ENCODE results near the gene LDLRAD4. TPM values are rescaled to one million over a fixed set of nuclear protein-coding genes. Genes with fewer than 3 reads are reported as not detected.
"Not testable (repeated sequence)": the region's sequence is repeated elsewhere in the genome, so short reads cannot be mapped to it uniquely, and the experiment has no call there.

Gene LDLRAD4
- total RNA-seq, 1 donor from 2014 or later = 34.5 TPM

DNA sequence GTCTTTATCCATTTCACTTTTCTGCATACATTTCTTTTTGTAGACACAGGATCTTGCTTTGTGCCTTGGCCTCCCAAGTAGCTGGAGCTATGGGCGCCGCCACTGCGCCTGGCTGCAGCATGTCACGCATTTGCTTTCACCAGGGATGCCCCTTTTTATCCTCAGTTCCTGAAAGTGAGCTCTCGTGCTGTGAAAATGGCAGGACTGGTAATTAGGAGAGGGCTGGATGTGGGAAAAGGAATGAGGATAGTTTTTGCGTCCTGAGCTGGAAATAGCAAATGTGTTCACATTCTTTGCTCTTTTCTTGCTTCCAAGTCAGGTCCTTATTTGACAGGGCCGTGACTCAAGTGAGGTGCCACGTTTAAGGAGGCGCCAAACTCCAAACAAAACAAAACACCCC, 104.6 kb downstream of the LDLRAD4 start:
- no peak for DNase-seq (ENCODE audit: low spot score)
- Mint-ChIP-seq H3K36me3 (ENCODE audit: low read depth) (peaks cover 3% of the 10 kb centered on the region), H3K4me3 (no peak overlapping the region), H3K9me3 (no peaks in the 10 kb centered on the region), H3K27ac (no peak overlapping the region), H3K27me3 (ENCODE audit: insufficient read depth) (no peaks in the 10 kb centered on the region), H3K4me1 (ENCODE audit: low read depth) (peaks cover 16% of the 10 kb centered on the region)
- intact Hi-C loops (cut with micrococcal nuclease) = no loop called here

DNA sequence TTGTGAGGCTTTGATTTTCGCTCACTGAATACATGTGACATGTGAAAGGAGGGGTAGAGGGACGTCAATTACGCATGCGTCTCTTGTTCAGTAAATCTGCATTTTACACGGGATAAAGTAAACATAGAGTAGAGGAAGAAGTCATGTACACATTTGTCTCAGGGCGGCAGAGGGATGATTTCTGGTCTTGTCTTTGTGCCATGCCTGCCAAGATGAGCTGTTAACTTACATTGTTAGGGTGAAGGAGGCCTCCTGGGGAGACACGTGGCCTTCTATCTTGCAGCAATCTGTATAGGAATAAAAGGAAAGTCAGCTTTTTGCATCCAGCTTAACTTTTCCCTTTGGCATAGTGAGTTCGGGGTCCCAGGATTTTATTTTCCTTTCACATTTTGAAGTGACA, 106.3 kb downstream of the LDLRAD4 start:
- Mint-ChIP-seq H3K4me3 (no peak overlapping the region), H3K9me3 (no peaks in the 10 kb centered on the region), H3K36me3 (ENCODE audit: low read depth) (peaks cover 3% of the 10 kb centered on the region), H3K27me3 (ENCODE audit: insufficient read depth) (no peaks in the 10 kb centered on the region), H3K27ac (peak overlapping the region; percentile 10), H3K4me1 (ENCODE audit: low read depth) (peaks cover 5% of the 10 kb centered on the region)
- no peak for DNase-seq (ENCODE audit: low spot score)
- intact Hi-C loops (cut with micrococcal nuclease) = no loop called here

DNA sequence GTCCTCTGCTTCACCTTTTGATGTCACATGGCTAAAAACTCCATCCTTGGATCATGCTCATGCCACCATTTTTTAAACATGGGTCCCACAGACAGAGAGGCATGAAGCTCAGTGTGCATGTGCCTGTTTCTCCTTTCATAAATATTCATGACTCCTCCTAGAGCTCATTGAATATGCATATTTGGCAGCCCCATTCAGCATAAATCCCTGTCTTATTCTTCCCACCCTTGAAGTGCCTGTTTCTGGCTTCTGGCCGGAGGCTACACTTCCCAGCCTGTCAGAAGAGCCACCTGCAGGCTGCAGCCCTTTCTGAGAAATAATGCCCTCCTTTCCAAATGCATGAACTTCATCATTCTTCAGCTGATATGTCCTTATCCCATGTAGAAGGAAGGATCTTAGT, 109.7 kb downstream of the LDLRAD4 start:
- DNase-seq (ENCODE audit: low spot score) = no peak
- H3K4me3 Mint-ChIP-seq = no peak overlapping the region
- H3K4me1 Mint-ChIP-seq (ENCODE audit: low read depth) = no peaks in the 10 kb centered on the region
- H3K27me3 Mint-ChIP-seq (ENCODE audit: insufficient read depth) = no peaks in the 10 kb centered on the region
- no peaks in the 10 kb centered on the region for H3K9me3 Mint-ChIP-seq
- intact Hi-C loops (cut with micrococcal nuclease) = no loop called here
- H3K27ac Mint-ChIP-seq = no peak overlapping the region
- H3K36me3 Mint-ChIP-seq (ENCODE audit: low read depth) = peaks cover 6% of the 10 kb centered on the region

DNA sequence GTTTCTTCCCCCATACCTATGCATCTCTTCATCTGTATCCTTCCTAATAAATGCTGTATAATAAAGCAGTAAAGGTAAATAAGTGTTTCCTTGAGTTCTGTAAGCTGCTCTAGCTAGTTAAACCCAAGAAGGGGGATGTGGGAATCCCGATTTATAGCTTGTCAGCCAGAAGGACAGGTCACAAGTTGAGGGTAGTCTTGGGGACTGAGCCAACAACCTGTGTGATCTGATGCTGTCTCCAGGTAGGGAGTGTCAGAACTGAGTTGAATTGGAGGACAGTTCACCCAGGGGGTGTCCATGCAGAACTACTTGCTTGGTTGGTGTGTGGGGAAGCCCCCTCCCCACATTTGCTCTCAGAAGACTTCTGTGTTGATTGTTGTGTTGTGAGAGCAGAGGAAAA, 112.4 kb downstream of the LDLRAD4 start:
- no peaks in the 10 kb centered on the region for H3K27me3 Mint-ChIP-seq (ENCODE audit: insufficient read depth)
- H3K4me3 Mint-ChIP-seq = no peak overlapping the region
- peaks cover 6% of the 10 kb centered on the region for H3K36me3 Mint-ChIP-seq (ENCODE audit: low read depth)
- H3K9me3 Mint-ChIP-seq = no peaks in the 10 kb centered on the region
- DNase-seq (ENCODE audit: low spot score) = no peak
- H3K27ac Mint-ChIP-seq = no peak overlapping the region
- H3K4me1 Mint-ChIP-seq (ENCODE audit: low read depth) = no peaks in the 10 kb centered on the region
- intact Hi-C loops (cut with micrococcal nuclease) = no loop called here

DNA sequence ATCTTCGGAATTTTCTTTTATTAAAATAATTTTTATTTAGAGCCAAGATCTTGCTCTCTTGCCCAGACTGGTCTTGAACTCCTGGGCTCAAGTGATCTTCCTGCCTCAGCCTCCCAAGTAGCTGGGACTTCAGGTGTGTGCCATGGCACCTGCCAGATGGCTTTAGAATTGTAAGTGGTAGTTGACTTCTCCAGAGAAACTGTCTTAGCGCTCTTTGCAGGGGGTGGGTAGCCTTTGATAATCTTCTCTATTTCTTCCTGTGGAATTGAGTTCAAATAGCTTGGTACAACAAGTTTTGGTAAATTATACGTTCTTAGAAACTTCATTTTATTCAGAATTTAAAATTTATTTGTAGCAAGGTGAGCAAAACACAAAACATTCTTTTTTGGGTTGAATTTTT, 113.3 kb downstream of the LDLRAD4 start:
- no peak overlapping the region for H3K4me3 Mint-ChIP-seq
- intact Hi-C loops (cut with micrococcal nuclease) = no loop called here
- no peaks in the 10 kb centered on the region for H3K9me3 Mint-ChIP-seq
- H3K27me3 Mint-ChIP-seq (ENCODE audit: insufficient read depth) = no peaks in the 10 kb centered on the region
- no peak for DNase-seq (ENCODE audit: low spot score)
- H3K36me3 Mint-ChIP-seq (ENCODE audit: low read depth) = peaks cover 7% of the 10 kb centered on the region
- H3K27ac Mint-ChIP-seq = no peak overlapping the region
- no peaks in the 10 kb centered on the region for H3K4me1 Mint-ChIP-seq (ENCODE audit: low read depth)

DNA sequence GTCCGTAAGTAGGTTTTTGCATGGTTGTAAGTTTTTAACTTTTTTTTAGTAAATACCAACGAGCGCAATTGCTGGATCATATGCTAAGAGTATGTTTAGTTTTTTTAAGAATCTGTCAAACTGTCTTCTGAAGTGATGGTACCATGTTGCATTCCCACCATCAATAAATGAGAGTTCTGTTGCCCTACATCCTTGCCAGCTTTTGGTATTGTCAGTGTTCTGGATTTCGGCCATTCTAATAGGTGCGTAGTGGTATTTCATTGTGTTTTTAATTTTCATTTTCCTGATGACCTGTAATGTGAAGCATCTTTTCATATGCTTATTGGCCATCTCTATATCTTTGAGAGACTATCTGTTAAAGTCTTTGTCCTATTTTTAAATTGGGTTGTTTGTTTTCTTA, 114.3 kb downstream of the LDLRAD4 start:
- Mint-ChIP-seq H3K4me3 (no peak overlapping the region), H3K4me1 (ENCODE audit: low read depth) (no peaks in the 10 kb centered on the region), H3K27ac (no peak overlapping the region), H3K9me3 (no peaks in the 10 kb centered on the region), H3K36me3 (ENCODE audit: low read depth) (peaks cover 6% of the 10 kb centered on the region), H3K27me3 (ENCODE audit: insufficient read depth) (no peaks in the 10 kb centered on the region)
- intact Hi-C loops (cut with micrococcal nuclease) = no loop called here
- no peak for DNase-seq (ENCODE audit: low spot score)

DNA sequence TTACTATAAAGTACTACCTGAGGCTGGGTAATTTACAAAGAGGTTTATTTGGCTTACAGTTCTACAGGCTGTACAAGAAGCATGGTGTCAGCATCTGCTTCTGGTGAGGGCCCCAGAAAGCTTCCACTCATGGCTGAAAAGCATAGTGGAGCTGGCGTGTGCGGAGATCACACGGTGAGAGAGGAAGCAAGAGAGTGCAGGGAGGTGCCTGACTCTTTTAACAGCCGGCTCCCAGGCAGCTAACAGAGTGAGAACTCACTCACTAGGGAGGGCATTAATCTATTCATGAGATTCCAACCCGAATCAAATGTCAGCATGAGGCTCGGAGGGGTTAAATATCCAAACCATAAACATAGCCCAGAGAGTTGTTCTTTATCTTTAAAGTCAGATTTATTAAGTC, 117.3 kb downstream of the LDLRAD4 start:
- H3K27ac Mint-ChIP-seq = no peak overlapping the region
- intact Hi-C loops (cut with micrococcal nuclease) = no loop called here

DNA sequence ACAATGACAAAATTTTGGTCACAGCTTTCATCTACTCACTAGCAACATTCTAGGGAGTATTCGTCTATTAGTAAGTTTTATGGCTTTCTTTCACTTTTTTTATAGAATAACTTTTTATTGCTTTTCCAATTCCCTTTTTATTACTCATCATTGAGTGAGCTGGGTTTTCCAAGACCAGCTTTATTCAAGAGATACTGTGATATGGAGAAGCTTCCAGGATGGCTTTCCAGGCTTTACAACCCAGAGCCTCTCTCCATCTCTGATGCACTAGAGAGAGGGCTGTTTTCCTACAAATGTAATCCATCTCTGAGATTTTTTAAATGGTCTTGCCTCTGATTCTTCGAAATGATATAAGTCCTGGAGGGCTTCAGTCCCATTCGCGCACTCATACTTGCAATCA, 118.3 kb downstream of the LDLRAD4 start:
- no peak overlapping the region for H3K4me3 Mint-ChIP-seq
- H3K4me1 Mint-ChIP-seq (ENCODE audit: low read depth) = no peaks in the 10 kb centered on the region
- peaks cover 2% of the 10 kb centered on the region for H3K27me3 Mint-ChIP-seq (ENCODE audit: insufficient read depth)
- peaks cover 4% of the 10 kb centered on the region for H3K9me3 Mint-ChIP-seq
- no peak for DNase-seq (ENCODE audit: low spot score)
- H3K27ac Mint-ChIP-seq = no peak overlapping the region
- peaks cover 8% of the 10 kb centered on the region for H3K36me3 Mint-ChIP-seq (ENCODE audit: low read depth)
- intact Hi-C loops (cut with micrococcal nuclease) = no loop called here

More for the DNA sequence above, 117.3 kb downstream of the LDLRAD4 start:
- H3K27me3 Mint-ChIP-seq (ENCODE audit: insufficient read depth) = peaks cover 2% of the 10 kb centered on the region
- no peaks in the 10 kb centered on the region for H3K4me1 Mint-ChIP-seq (ENCODE audit: low read depth)
- peaks cover 4% of the 10 kb centered on the region for H3K9me3 Mint-ChIP-seq
- DNase-seq (ENCODE audit: low spot score) = no peak
- no peak overlapping the region for H3K4me3 Mint-ChIP-seq
- H3K36me3 Mint-ChIP-seq (ENCODE audit: low read depth) = peaks cover 6% of the 10 kb centered on the region

DNA sequence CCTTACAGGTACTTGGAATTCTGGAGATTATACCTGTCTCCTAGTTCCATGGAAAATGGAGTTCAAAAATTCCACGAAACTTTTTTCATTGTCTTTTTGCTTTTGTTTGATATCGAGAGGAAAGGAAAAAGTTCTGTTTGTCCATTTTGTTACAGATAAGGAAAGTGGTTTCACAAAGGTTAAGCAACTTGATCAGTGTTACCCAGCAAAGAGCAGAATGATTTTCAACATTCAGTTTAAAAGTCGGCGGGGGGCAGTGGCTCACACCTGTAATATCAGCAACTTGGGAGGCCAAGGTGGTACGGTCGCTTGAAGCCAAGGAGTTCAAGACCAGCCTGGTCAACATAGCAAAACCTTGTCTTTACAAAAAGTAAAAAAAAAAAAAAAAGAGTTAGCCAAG, 118.8 kb downstream of the LDLRAD4 start:
- H3K4me1 Mint-ChIP-seq (ENCODE audit: low read depth) = no peaks in the 10 kb centered on the region
- H3K27me3 Mint-ChIP-seq (ENCODE audit: insufficient read depth) = peaks cover 2% of the 10 kb centered on the region
- H3K9me3 Mint-ChIP-seq = peaks cover 4% of the 10 kb centered on the region
- no peak overlapping the region for H3K27ac Mint-ChIP-seq
- H3K4me3 Mint-ChIP-seq = no peak overlapping the region
- intact Hi-C loops (cut with micrococcal nuclease) = no loop called here
- peaks cover 8% of the 10 kb centered on the region for H3K36me3 Mint-ChIP-seq (ENCODE audit: low read depth)
- no peak for DNase-seq (ENCODE audit: low spot score)

DNA sequence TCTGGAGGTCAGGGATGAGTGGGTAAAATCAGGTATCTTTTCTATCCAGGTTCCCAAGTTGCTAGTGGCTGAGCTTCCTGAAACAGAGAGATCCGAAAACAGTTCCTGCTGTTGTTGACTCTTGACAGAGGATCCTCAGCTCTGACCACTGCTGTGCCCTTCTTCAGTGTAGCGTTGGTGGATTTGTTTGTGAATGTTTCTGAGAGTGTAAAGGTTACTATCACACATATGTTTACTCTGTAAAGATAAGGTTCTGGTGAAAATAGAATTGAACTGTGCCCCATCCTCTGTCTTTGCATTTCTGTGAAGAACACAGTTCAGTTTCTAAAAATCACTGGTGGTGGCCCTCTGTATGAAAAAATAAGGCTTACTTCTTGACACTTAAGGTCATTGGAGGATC, 119.8 kb downstream of the LDLRAD4 start:
- H3K4me1 Mint-ChIP-seq (ENCODE audit: low read depth) = no peaks in the 10 kb centered on the region
- peaks cover 4% of the 10 kb centered on the region for H3K9me3 Mint-ChIP-seq
- intact Hi-C loops (cut with micrococcal nuclease) = no loop called here
- no peak for DNase-seq (ENCODE audit: low spot score)
- H3K27ac Mint-ChIP-seq = no peak overlapping the region
- peaks cover 5% of the 10 kb centered on the region for H3K36me3 Mint-ChIP-seq (ENCODE audit: low read depth)
- H3K4me3 Mint-ChIP-seq = no peak overlapping the region
- peaks cover 2% of the 10 kb centered on the region for H3K27me3 Mint-ChIP-seq (ENCODE audit: insufficient read depth)

DNA sequence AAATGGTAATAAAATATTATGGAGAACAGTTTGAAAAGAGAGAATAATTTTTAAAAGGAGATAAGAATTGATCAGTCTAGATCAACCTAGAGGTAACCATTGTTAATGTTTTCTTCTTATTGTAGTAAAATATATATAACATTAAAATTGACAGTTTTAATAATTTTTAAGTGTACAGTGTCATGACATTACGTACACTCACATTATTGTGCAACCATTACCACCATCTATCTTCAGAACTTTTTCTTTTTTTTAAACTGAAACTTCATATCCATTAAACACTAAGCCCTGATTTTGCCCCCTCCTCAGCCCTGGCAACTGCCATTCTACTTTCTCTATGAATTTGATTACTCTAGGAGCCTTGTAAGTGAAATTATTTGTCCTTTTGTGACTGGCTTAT, 121.1 kb downstream of the LDLRAD4 start:
- peaks cover 12% of the 10 kb centered on the region for H3K9me3 Mint-ChIP-seq
- peaks cover 2% of the 10 kb centered on the region for H3K27me3 Mint-ChIP-seq (ENCODE audit: insufficient read depth)
- no peaks in the 10 kb centered on the region for H3K4me1 Mint-ChIP-seq (ENCODE audit: low read depth)
- H3K36me3 Mint-ChIP-seq (ENCODE audit: low read depth) = peaks cover 10% of the 10 kb centered on the region
- no peak overlapping the region for H3K27ac Mint-ChIP-seq
- intact Hi-C loops (cut with micrococcal nuclease) = no loop called here
- H3K4me3 Mint-ChIP-seq = no peak overlapping the region
- no peak for DNase-seq (ENCODE audit: low spot score)

DNA sequence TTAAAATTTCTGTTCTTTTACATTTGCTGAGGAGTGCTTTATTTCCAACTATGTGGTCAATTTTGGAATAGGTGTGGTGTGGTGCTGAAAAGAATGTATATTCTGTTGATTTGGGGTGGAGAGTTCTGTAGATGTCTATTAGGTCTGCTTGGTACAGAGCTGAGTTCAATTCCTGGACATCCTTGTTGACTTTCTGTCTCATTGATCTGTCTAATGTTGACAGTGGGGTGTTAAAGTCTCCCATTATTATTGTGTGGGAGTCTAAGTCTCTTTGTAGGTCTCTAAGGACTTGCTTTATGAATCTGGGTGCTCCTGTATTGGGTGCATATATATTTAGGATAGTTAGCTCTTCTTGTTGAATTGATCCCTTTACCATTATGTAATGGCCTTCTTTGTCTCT, 127.9 kb downstream of the LDLRAD4 start:
- intact Hi-C loops (cut with micrococcal nuclease) = not testable (repeated sequence)

DNA sequence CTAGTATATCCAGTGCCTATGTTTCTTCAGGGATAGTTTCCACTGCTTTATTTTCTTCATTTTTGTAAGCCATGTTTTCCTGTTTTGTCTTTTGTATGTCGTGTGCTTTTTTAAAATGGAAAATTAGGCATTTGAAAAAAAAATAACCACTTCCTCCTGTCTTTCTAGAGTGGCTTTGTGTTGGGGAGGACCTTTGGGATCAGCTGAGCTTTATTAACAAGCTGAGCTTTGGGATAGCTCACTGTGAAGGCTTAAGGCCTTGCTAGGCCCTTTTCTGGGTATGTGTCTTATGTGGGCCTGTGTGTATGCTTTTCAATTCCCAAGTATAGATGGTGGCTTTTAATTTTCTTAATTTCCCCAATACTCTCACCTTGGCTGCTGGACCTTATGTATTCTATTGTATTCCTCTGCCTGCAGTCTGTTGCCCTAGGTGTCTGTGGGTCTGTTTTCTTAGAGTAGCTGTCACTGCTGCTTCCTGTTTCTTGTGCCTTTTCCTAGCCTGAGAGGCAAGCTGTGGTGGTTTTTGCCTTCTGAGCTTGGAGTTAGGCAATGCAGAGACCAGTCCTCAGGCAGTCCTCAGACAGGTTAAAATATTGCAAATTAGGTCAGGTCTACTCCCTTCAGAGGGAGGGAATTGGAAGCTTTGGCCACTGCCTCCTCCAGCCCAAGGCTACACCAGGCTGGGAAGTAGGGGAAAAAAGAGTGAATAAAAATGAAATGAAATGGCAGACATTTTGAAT, 134.7 kb downstream of the LDLRAD4 start:
- intact Hi-C loops (cut with micrococcal nuclease) = no loop called here
- no peak overlapping the region for H3K4me3 Mint-ChIP-seq

More for the DNA sequence above, 127.9 kb downstream of the LDLRAD4 start:
- Mint-ChIP-seq H3K36me3 (ENCODE audit: low read depth) (peaks cover 14% of the 10 kb centered on the region), H3K9me3 (peaks cover 31% of the 10 kb centered on the region)
- H3K4me3 Mint-ChIP-seq; H3K27ac Mint-ChIP-seq; H3K4me1 Mint-ChIP-seq (ENCODE audit: low read depth); H3K27me3 Mint-ChIP-seq (ENCODE audit: insufficient read depth); DNase-seq (ENCODE audit: low spot score): not testable (repeated sequence)

DNA sequence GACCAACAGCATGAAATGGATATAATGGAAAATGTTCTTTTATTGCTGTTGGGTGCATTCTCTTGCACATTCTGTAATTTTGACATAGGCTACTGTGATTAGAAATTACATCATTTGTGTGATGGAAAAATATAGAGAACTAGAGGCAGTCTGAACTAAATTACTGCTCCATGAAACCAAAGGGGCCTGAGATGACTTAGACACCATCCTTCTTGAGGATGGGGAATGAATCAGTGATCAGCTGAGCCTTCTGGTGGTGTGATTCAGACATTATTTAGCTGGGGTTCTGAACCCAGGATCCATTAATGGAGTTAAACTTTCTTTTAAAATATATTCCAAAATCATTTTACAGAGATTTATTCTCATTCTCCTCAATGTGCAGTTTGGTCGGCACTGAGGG, 135.8 kb downstream of the LDLRAD4 start:
- peaks cover 4% of the 10 kb centered on the region for H3K36me3 Mint-ChIP-seq (ENCODE audit: low read depth)
- H3K27me3 Mint-ChIP-seq (ENCODE audit: insufficient read depth) = no peaks in the 10 kb centered on the region
- no peak overlapping the region for H3K27ac Mint-ChIP-seq
- intact Hi-C loops (cut with micrococcal nuclease) = loop anchor here (2.0 kb wide), 1 partner anchor 22 kb away; no protein-coding TSS in a partner anchor
- no peak overlapping the region for H3K4me3 Mint-ChIP-seq
- DNase-seq (ENCODE audit: low spot score) = no peak
- H3K9me3 Mint-ChIP-seq = peaks cover 12% of the 10 kb centered on the region
- H3K4me1 Mint-ChIP-seq (ENCODE audit: low read depth) = peaks cover 20% of the 10 kb centered on the region

More for the DNA sequence above, 134.7 kb downstream of the LDLRAD4 start:
- Mint-ChIP-seq H3K4me1 (ENCODE audit: low read depth) (peaks cover 17% of the 10 kb centered on the region), H3K27ac (peak overlapping the region; percentile 77), H3K27me3 (ENCODE audit: insufficient read depth) (no peaks in the 10 kb centered on the region), H3K36me3 (ENCODE audit: low read depth) (peaks cover 6% of the 10 kb centered on the region), H3K9me3 (peaks cover 17% of the 10 kb centered on the region)
- no peak for DNase-seq (ENCODE audit: low spot score)

Data from activated T-helper 1 cell treated with anti-CD3 and anti-CD28 coated beads, Interleukin-12 subunit alpha, Interleukin-12 subunit beta, Interleukin-2, Interleukin-4 antibody, amounts not matched to agents 30 ng/mL and 10 ng/mL and 1 ng/mL, durations not matched to agents 14 hours and 24 hours and 36 hours (primary cell).